H1 (cell line): ENCODE results near the gene PLD2. TPM values are rescaled to one million over a fixed set of nuclear protein-coding genes. Genes with fewer than 3 reads are reported as not detected.

Source experiments
- CTCF ChIA-PET: fragments of 300-600 bp; sonication (Branson Sonifier 250); formaldehyde crosslinking; loops from one replicate; lab custom pipeline; 2021; ENCODE audit not compliant: partially characterized antibody; lab: Charles Lee
- POLR2A ChIA-PET: fragments of 300-600 bp; sonication (Branson Sonifier 250); formaldehyde crosslinking; loops from one replicate; lab custom pipeline; 2021; ENCODE audit warnings: inconsistent platforms; ENCODE audit not compliant: partially characterized antibody; lab: Charles Lee
- DNase-seq, 2 experiments: peaks; one replicate each; pipeline versions ENCODE4 v3.0.0 to v3.0.0-alpha.2; 2010 to 2022; ENCODE audit warnings: low spot score in 2 of 2, low read depth in 1 of 2, mixed read lengths in 1 of 2
- FAIRE-seq: peaks from 2 replicates; lab custom pipeline; 2011; peaks lifted over from hg19 to GRCh38; lab: Jason Lieb, UNC
- H2AFZ ChIP-seq: 2 replicates; pipeline ENCODE4 v1.8.1; 2012; ENCODE audit warnings: low read length, inconsistent platforms
- H2AK5ac ChIP-seq: 2 replicates; pipeline ENCODE4 v1.6.1; 2013; ENCODE audit warnings: low read depth, low read length
- H2BK120ac ChIP-seq: replicated peaks from 2 replicates; pipeline ENCODE3; 2013; ENCODE audit warnings: low read depth, low read length, inconsistent platforms
- H2BK12ac ChIP-seq: 2 replicates; pipeline ENCODE4 v1.6.1; 2013; ENCODE audit warnings: low read depth, low read length
- H2BK15ac ChIP-seq: 2 replicates; pipeline ENCODE4 v1.6.1; 2013; ENCODE audit warnings: low read length
- H2BK20ac ChIP-seq: 2 replicates; pipeline ENCODE4 v1.6.1; 2013; ENCODE audit warnings: low read length
- H2BK5ac ChIP-seq: 2 replicates; pipeline ENCODE4 v1.6.1; 2013; ENCODE audit warnings: low read depth, low read length
- H3K14ac ChIP-seq: 2 replicates; pipeline ENCODE4 v1.6.1; 2013; ENCODE audit warnings: inconsistent platforms; ENCODE audit not compliant: insufficient read length
- H3K18ac ChIP-seq: 2 replicates; pipeline ENCODE4 v1.6.1; 2013; ENCODE audit warnings: low read length; ENCODE audit errors: extremely low read depth
- H3K23ac ChIP-seq: 2 replicates; pipeline ENCODE4 v1.6.1; 2013; ENCODE audit warnings: inconsistent platforms; ENCODE audit not compliant: insufficient read length
- H3K23me2 ChIP-seq: 2 replicates; pipeline ENCODE4 v1.6.1; 2013; ENCODE audit warnings: low read depth, low read length
- H3K27ac ChIP-seq: 2 replicates; pipeline ENCODE4 v1.6.1; 2011; ENCODE audit warnings: low read depth, low read length, inconsistent platforms
- H3K27me3 ChIP-seq, 4 experiments: replicated peaks in 1 of 4; 1 replicate in 1 of 4; 2 replicates in 3 of 4; pipeline versions ENCODE4 v1.6.1 to v1.8.1; 2011 to 2013; ENCODE audit warnings: low read length in 3 of 4, mild to moderate bottlenecking in 3 of 4, inconsistent platforms in 2 of 4, mixed read lengths in 2 of 4, moderate library complexity in 1 of 4; ENCODE audit not compliant: control insufficient read depth in 3 of 4, insufficient read depth in 3 of 4; ENCODE audit errors: extremely low read depth in 1 of 4
- H3K36me3 ChIP-seq, 4 experiments: 2 replicates each; pipeline versions ENCODE4 v1.6.1 to v1.8.1; 2011 to 2013; ENCODE audit warnings: mild to moderate bottlenecking in 4 of 4, low read length in 3 of 4, moderate library complexity in 2 of 4, control low read depth in 1 of 4, inconsistent platforms in 1 of 4; ENCODE audit not compliant: insufficient read depth in 4 of 4, control insufficient read depth in 2 of 4
- H3K4ac ChIP-seq: replicated peaks from 2 replicates; pipeline ENCODE3; 2013; ENCODE audit warnings: low read length, low read depth, mixed read lengths, inconsistent platforms; ENCODE audit not compliant: insufficient read length
- H3K4me1 ChIP-seq, 4 experiments: replicated peaks in 1 of 4; 1 replicate in 1 of 4; 2 replicates in 3 of 4; pipeline versions ENCODE4 v1.6.1 to v1.8.1; 2011 to 2013; ENCODE audit warnings: low read length in 3 of 4, inconsistent platforms in 2 of 4, mixed read lengths in 1 of 4; ENCODE audit not compliant: insufficient read depth in 4 of 4, control insufficient read depth in 3 of 4
- H3K4me2 ChIP-seq, 2 experiments: 2 replicates each; pipeline versions ENCODE4 v1.6.1 to v1.8.1; 2011 to 2013; ENCODE audit warnings: low read depth in 2 of 2, low read length in 2 of 2, control low read depth in 1 of 2, inconsistent platforms in 1 of 2, mild to moderate bottlenecking in 1 of 2; ENCODE audit not compliant: insufficient read depth in 1 of 2
- H3K4me3 ChIP-seq, 4 experiments: fragments of 200-600, 300-600 bp in 1 of 4; sonication (generic), shearing (Covaris generic), sonication (Bioruptor Twin) in 1 of 4; 2 replicates each; pipeline versions ENCODE4 v1.5.1 to v1.8.1; 2011 to 2016; ENCODE audit warnings: low read length in 4 of 4, low read depth in 3 of 4, control low read depth in 2 of 4, inconsistent platforms in 2 of 4, mild to moderate bottlenecking in 2 of 4, mixed read lengths in 1 of 4, moderate library complexity in 1 of 4; ENCODE audit not compliant: insufficient read depth in 2 of 4; ENCODE audit errors: extremely low read depth in 1 of 4
- H3K56ac ChIP-seq: replicated peaks from 2 replicates; pipeline ENCODE3; 2013; ENCODE audit warnings: low read depth, mild to moderate bottlenecking, mixed read lengths, low read length, inconsistent platforms; ENCODE audit not compliant: insufficient read length
- H3K79me1 ChIP-seq: 2 replicates; pipeline ENCODE4 v1.6.1; 2013; ENCODE audit warnings: low read depth, low read length, control low read depth
- H3K79me2 ChIP-seq, 2 experiments: 2 replicates each; pipeline versions ENCODE4 v1.6.1 to v1.8.1; 2012 to 2013; ENCODE audit warnings: low read length in 2 of 2, mild to moderate bottlenecking in 2 of 2, inconsistent platforms in 1 of 2; ENCODE audit not compliant: insufficient read depth in 2 of 2, control insufficient read depth in 1 of 2
- H3K9ac ChIP-seq, 4 experiments: replicated peaks in 1 of 4; 1 replicate in 1 of 4; 2 replicates in 3 of 4; pipeline versions ENCODE4 v1.6.1 to v1.8.1; 2011 to 2013; ENCODE audit warnings: low read depth in 3 of 4, low read length in 3 of 4, control low read depth in 2 of 4, mild to moderate bottlenecking in 2 of 4, moderate library complexity in 2 of 4, inconsistent platforms in 1 of 4; ENCODE audit errors: extremely low read depth in 1 of 4
- H3K9me3 ChIP-seq, 2 experiments: 2 replicates each; pipeline versions ENCODE4 v1.6.1 to v1.8.1; 2012 to 2013; ENCODE audit warnings: mild to moderate bottlenecking in 2 of 2, moderate library complexity in 2 of 2, control low read depth in 1 of 2, inconsistent platforms in 1 of 2, low read depth in 1 of 2, low read length in 1 of 2, mixed read lengths in 1 of 2; ENCODE audit not compliant: insufficient read depth in 2 of 2
- H4K20me1 ChIP-seq, 2 experiments: replicated peaks in 1 of 2; 2 replicates each; pipeline versions ENCODE3 to v1.8.1; 2011 to 2013; ENCODE audit warnings: inconsistent platforms in 2 of 2, low read length in 2 of 2, mild to moderate bottlenecking in 1 of 2; ENCODE audit not compliant: insufficient read depth in 2 of 2, control insufficient read depth in 1 of 2
- H4K5ac ChIP-seq: 2 replicates; pipeline ENCODE4 v1.6.1; 2013; ENCODE audit warnings: low read length, low read depth, mixed read lengths, inconsistent platforms; ENCODE audit not compliant: insufficient read length
- H4K8ac ChIP-seq: 2 replicates; pipeline ENCODE4 v1.8.0; 2013; ENCODE audit warnings: mild to moderate bottlenecking, moderate library complexity, low read length, inconsistent platforms; ENCODE audit not compliant: insufficient read depth; ENCODE audit errors: extremely low read depth
- H4K91ac ChIP-seq: replicated peaks from 2 replicates; pipeline ENCODE3; 2013; ENCODE audit warnings: low read length, mixed read lengths, inconsistent platforms; ENCODE audit not compliant: insufficient read length
- BACH1 ChIP-seq: IDR thresholded peaks from 2 replicates; pipeline ENCODE4 v1.6.1; 2012; ENCODE audit warnings: low read length, improper control_type of control experiment
- CTBP2 ChIP-seq: IDR thresholded peaks from 2 replicates; pipeline ENCODE4 v1.7.0; 2011; ENCODE audit warnings: borderline replicate concordance, mild to moderate bottlenecking, moderate library complexity, mixed read lengths, low read length; ENCODE audit not compliant: insufficient read depth, insufficient read length
- GABPA ChIP-seq: IDR thresholded peaks from 2 replicates; pipeline ENCODE4 v1.6.1; 2011; ENCODE audit warnings: mild to moderate bottlenecking, low read length, moderate library complexity, borderline replicate concordance; ENCODE audit not compliant: insufficient read depth
- GTF2F1 ChIP-seq: IDR thresholded peaks from 2 replicates; pipeline ENCODE4 v1.6.1; 2012; ENCODE audit warnings: low read depth, low read length, improper control_type of control experiment, borderline replicate concordance
- HDAC2 ChIP-seq, 2 experiments: fragments of 300-600 bp in 1 of 2; sonication (generic) in 1 of 2; IDR thresholded peaks; 2 replicates each; pipeline ENCODE4 v1.6.1; 2011 to 2012; ENCODE audit warnings: low read depth in 2 of 2, low read length in 2 of 2, mild to moderate bottlenecking in 2 of 2, moderate library complexity in 2 of 2, borderline replicate concordance in 1 of 2, inconsistent platforms in 1 of 2
- KDM4A ChIP-seq: IDR thresholded peaks from one replicate; pipeline ENCODE4 v1.7.1; 2012; ENCODE audit warnings: low read depth, mild to moderate bottlenecking, moderate library complexity, low read length, inconsistent platforms; ENCODE audit not compliant: severe bottlenecking
- NRF1 ChIP-seq: IDR thresholded peaks from 2 replicates; pipeline ENCODE4 v1.6.1; 2011; ENCODE audit warnings: mild to moderate bottlenecking, low read depth, low read length, improper control_type of control experiment
- POLR2A ChIP-seq, 2 experiments: IDR thresholded peaks; 1 replicate in 1 of 2; 2 replicates in 1 of 2; pipeline ENCODE4 v1.6.1; 2011; ENCODE audit warnings: low read depth in 2 of 2, low read length in 2 of 2, mild to moderate bottlenecking in 2 of 2; ENCODE audit errors: control extremely low read depth in 1 of 2
- RAD21 ChIP-seq, 2 experiments: IDR thresholded peaks in 1 of 2; conservative IDR thresholded peaks in 1 of 2; 2 replicates each; pipeline ENCODE4 v1.6.1; 2011; ENCODE audit warnings: low read depth in 2 of 2, low read length in 2 of 2, improper control_type of control experiment in 1 of 2, inconsistent platforms in 1 of 2, mild to moderate bottlenecking in 1 of 2, moderate library complexity in 1 of 2
- SP1 ChIP-seq: IDR thresholded peaks from 2 replicates; pipeline ENCODE4 v1.6.1; 2011; ENCODE audit warnings: low read depth, low read length
- SP2 ChIP-seq: IDR thresholded peaks from 2 replicates; pipeline ENCODE4 v1.6.1; 2012; ENCODE audit warnings: mild to moderate bottlenecking, low read length, inconsistent platforms
- TCF12 ChIP-seq: IDR thresholded peaks from 2 replicates; pipeline ENCODE4 v1.6.1; 2011; ENCODE audit warnings: low read depth, mild to moderate bottlenecking, low read length
- TEAD4 ChIP-seq: IDR thresholded peaks from 2 replicates; pipeline ENCODE4 v1.6.1; 2012; ENCODE audit warnings: low read depth, low read length, inconsistent platforms, mixed read lengths
- YY1 ChIP-seq: IDR thresholded peaks from 2 replicates; pipeline ENCODE4 v1.6.1; 2011; ENCODE audit warnings: low read depth, mild to moderate bottlenecking, low read length
- WGBS, 2 experiments: shearing (Covaris generic) in 1 of 2; methylation state at CpG; one replicate each; pipeline versions ENCODE4 v1.1.6 to v1.1.7; 2013 to 2015; ENCODE audit warnings: low lambda C conversion rate in 2 of 2, mixed read lengths in 2 of 2, inconsistent platforms in 1 of 2, low coverage in 1 of 2, missing lambda C conversion rate in 1 of 2; ENCODE audit not compliant: insufficient replicate concordance in 2 of 2, insufficient coverage in 1 of 2, insufficient read length in 1 of 2; ENCODE audit errors: extremely low coverage in 1 of 2, missing lambda C conversion rate in 1 of 2; 5-methylcytosine and 5-hydroxymethylcytosine counted together
- polyA plus RNA-seq, 7 experiments: library from polyadenylated mRNA; depleted of rRNA in 3 of 7; stranded (reverse) in 5 of 7; unstranded in 2 of 7; fragments of >200 nt in 5 of 7; fragments of 200-250 nt in 2 of 7; gene quantifications; 1 replicate in 5 of 7; 2 replicates in 1 of 7; 4 replicates in 1 of 7; pipeline versions ENCODE4 v1.2.1 to v1.2.3, GENCODE V29; 2011 to 2013; ENCODE audit warnings: missing spikeins in 2 of 7, mixed read lengths in 2 of 7
- total RNA-seq: library from RNA; stranded (reverse); fragmentation: NEBNext Ultra II Directional; extraction: Animal tissue kit (Norgen Biotek cat#: 25700); gene quantifications from 2 replicates; pipeline ENCODE4 v1.2.1, GENCODE V29; 2021

The PLD2 gene
- total and polyA plus RNA-seq, 2 of the 8 experiments (the other 6 are each of a cell fraction or from before 2014, with no cell fraction given) = 44.3 to 48.4 TPM

DNA sequence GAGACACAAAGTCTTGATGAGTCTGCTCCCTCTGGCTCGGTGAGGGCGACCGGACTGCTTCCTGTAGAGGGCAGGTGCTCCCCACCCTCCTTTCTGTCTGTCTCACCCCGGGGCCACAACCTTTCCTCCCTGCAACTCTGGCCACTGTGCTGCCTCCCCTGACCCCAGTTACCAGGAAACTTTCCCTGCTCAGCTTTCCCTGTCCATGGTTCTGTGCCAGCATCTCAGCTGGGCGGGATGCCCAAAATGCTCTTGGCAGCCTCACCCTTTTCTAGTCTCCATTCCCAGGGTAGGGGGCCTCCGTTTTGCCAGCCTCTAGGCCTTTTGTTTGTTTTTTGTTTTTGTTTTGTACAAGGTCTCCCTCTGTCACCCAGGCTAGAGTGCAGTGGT lies 1.4 kb downstream of the PLD2 start:
- peak overlapping the region in 1 of 4 experiments; percentile 97; a peak in 1 of 8 replicates for H3K4me3 ChIP-seq
- H2BK120ac ChIP-seq = no peak overlapping the region
- CTCF ChIA-PET = interaction anchor here (0.7 to 3.0 kb wide), 7 partner anchors 9 to 98 kb away, joined by 3 to 14 read pairs (median 4); partner anchors contain the start of genes ARRB2 and VMO1
- peaks cover 0 to 5% (median 4%) of the 10 kb centered on the region in 4 experiments; a peak in 3 of 7 replicates for H3K4me1 ChIP-seq
- H2AK5ac ChIP-seq = no peak overlapping the region
- H3K56ac ChIP-seq = no peak overlapping the region
- 82% methylated on average over 6 of the region's 6 CpGs; no CpG with 5 or more reads in 1 of the 2 experiments for WGBS, 2 experiments
- no peaks in the 10 kb centered on the region for H3K9me3 ChIP-seq
- no peak overlapping the region for H3K9ac ChIP-seq
- POLR2A ChIA-PET = interaction anchor here (0.6 to 3.2 kb wide), 8 partner anchors 11 to 131 kb away, joined by 3 to 15 read pairs (median 4); partner anchors contain the start of genes RNF167 and SLC25A11
- no peak overlapping the region for H2BK20ac ChIP-seq
- no peak overlapping the region for H2AFZ ChIP-seq
- 0 out of 4 replicates have a peak, but pooled peaks cover 0 to 3% of the 10 kb centered on the region in 2 experiments for H3K79me2 ChIP-seq
- H4K20me1 ChIP-seq = peaks cover 0 to 1% of the 10 kb centered on the region in 2 experiments
- DNase-seq (no peak), FAIRE-seq (no peak)
- H3K79me1 ChIP-seq = no peaks in the 10 kb centered on the region
- H3K27ac ChIP-seq = no peak overlapping the region
- no peak overlapping the region for H3K18ac ChIP-seq
- H3K27me3 ChIP-seq = no peaks in the 10 kb centered on the region; a peak in 1 of 7 replicates
- peaks cover 0 to 22% (median 5%) of the 10 kb centered on the region in 4 experiments; a peak in 5 of 8 replicates for H3K36me3 ChIP-seq
- no peak overlapping the region for H2BK12ac ChIP-seq
- H4K91ac ChIP-seq = no peak overlapping the region
- no peak overlapping the region for H3K14ac ChIP-seq
- peak overlapping the region in 1 of 2 experiments; percentile 75; a peak in 1 of 4 replicates for H3K4me2 ChIP-seq
- H4K5ac ChIP-seq = no peak overlapping the region
- no peak overlapping the region for H3K23ac ChIP-seq
- H3K4ac ChIP-seq = no peak overlapping the region
- no peak overlapping the region for H4K8ac ChIP-seq
- H3K23me2 ChIP-seq = peaks cover 6% of the 10 kb centered on the region; the same call in 1 of the 2 replicates
- no peak overlapping the region for H2BK5ac ChIP-seq
- H2BK15ac ChIP-seq = no peak overlapping the region
- TF ChIP-seq GTF2F1 = no peak
- TF ChIP-seq SP1 = no peak
- TF ChIP-seq YY1 = no peak
- TF ChIP-seq RAD21 (IDR thresholded peaks at IDR 0.05 in 1 of 2, conservative IDR thresholded peaks at IDR 0.05 in 1 of 2; ENCODE audit: low read depth in 2 of 2, low read length in 2 of 2) = no peak; a peak in 1 of 4 replicates
- no peak for TF ChIP-seq SP2
- TF ChIP-seq CTBP2 = no peak
- no peak for TF ChIP-seq TEAD4
- no peak for TF ChIP-seq GABPA
- no peak for TF ChIP-seq NRF1
- no peak for TF ChIP-seq BACH1
- no peak for TF ChIP-seq HDAC2 (IDR thresholded peaks at IDR 0.05; ENCODE audit: borderline replicate concordance in 1 of 2, low read depth in 2 of 2, low read length in 2 of 2)
- no peak for TF ChIP-seq POLR2A (IDR thresholded peaks at IDR 0.05; ENCODE audit: control extremely low read depth in 1 of 2, low read depth in 2 of 2, low read length in 2 of 2)
- TF ChIP-seq TCF12 = no peak
- TF ChIP-seq KDM4A = no peak
